Endothelial cell of umbilical vein (primary cell): ENCODE data around the gene CD300LG. TPM values are rescaled to one million over a fixed set of nuclear protein-coding genes. Genes with fewer than 3 reads are reported as not detected.

Experiments
- BruUV-seq: library from RNA; stranded (reverse); fragments of 400-500 nt; replicated peaks from 2 replicates; lab custom pipeline; 2021; lab: Mats Ljungman, UMichigan
- CTCF ChIA-PET: fragments of 300-600, 350-600 bp; sonication (Branson Sonifier 250); formaldehyde crosslinking; loops from one replicate; lab custom pipeline; 2021; ENCODE audit warnings: antibody characterized with exemption, inconsistent platforms; lab: Charles Lee
- POLR2A ChIA-PET: fragments of 300-600, 350-600 bp; sonication (Branson Sonifier 250); formaldehyde crosslinking; loops from one replicate; lab custom pipeline; 2021; ENCODE audit warnings: antibody characterized with exemption, inconsistent platforms; lab: Charles Lee
- DNase-seq: peaks from one replicate; pipeline ENCODE4 v3.0.0-alpha.2; 2011; ENCODE audit warnings: low read depth, low spot score
- FAIRE-seq: peaks from 2 replicates; lab custom pipeline; 2011; peaks lifted over from hg19 to GRCh38; lab: Jason Lieb, UNC
- H2AFZ ChIP-seq: 2 replicates; pipeline ENCODE4 v1.6.0; 2012; ENCODE audit warnings: low read depth, low read length, control low read depth, inconsistent platforms
- H3K27ac ChIP-seq: 2 replicates; pipeline ENCODE4 v1.5.1; 2011; ENCODE audit warnings: low read depth, mild to moderate bottlenecking, control low read depth, low read length, moderate library complexity; ENCODE audit not compliant: insufficient read depth
- H3K27me3 ChIP-seq, 2 experiments: 2 replicates each; pipeline versions ENCODE4 v1.6.0 to v1.6.1; 2011; ENCODE audit warnings: low read length in 2 of 2, mixed read lengths in 1 of 2; ENCODE audit not compliant: control insufficient read depth in 2 of 2, insufficient read depth in 2 of 2
- H3K36me3 ChIP-seq, 2 experiments: 2 replicates in 1 of 2; 3 replicates in 1 of 2; pipeline ENCODE4 v1.5.1; 2011; ENCODE audit warnings: low read length in 2 of 2, mild to moderate bottlenecking in 1 of 2, moderate library complexity in 1 of 2; ENCODE audit not compliant: control insufficient read depth in 2 of 2, insufficient read depth in 2 of 2; ENCODE audit errors: extremely low read depth in 1 of 2
- H3K4me1 ChIP-seq: 3 replicates; pipeline ENCODE4 v1.5.1; 2011; ENCODE audit warnings: mild to moderate bottlenecking, low read length; ENCODE audit not compliant: control insufficient read depth, insufficient read depth; ENCODE audit errors: extremely low read depth
- H3K4me2 ChIP-seq: 2 replicates; pipeline ENCODE4 v1.6.1; 2011; ENCODE audit warnings: low read length, control low read depth, mixed read lengths; ENCODE audit not compliant: insufficient read depth
- H3K4me3 ChIP-seq, 3 experiments: fragments of 200-600 bp in 1 of 3; sonication (generic), shearing (Covaris generic) in 1 of 3; replicated peaks in 1 of 3; 2 replicates each; pipeline ENCODE4 v1.5.1; 2011 to 2016; ENCODE audit warnings: control low read depth in 3 of 3, low read length in 3 of 3, mild to moderate bottlenecking in 2 of 3, inconsistent platforms in 1 of 3, low read depth in 1 of 3, moderate library complexity in 1 of 3; ENCODE audit not compliant: insufficient read depth in 1 of 3
- H3K79me2 ChIP-seq: 2 replicates; pipeline ENCODE4 v1.6.0; 2012; ENCODE audit warnings: low read length, inconsistent platforms; ENCODE audit not compliant: control insufficient read depth, insufficient read depth
- H3K9ac ChIP-seq: replicated peaks from 2 replicates; pipeline ENCODE3; 2011; ENCODE audit warnings: low read length, control low read depth; ENCODE audit not compliant: insufficient read depth; ENCODE audit errors: extremely low read depth
- H3K9me1 ChIP-seq: replicated peaks from 3 replicates; pipeline ENCODE4 v1.6.0; 2011; ENCODE audit warnings: mild to moderate bottlenecking, low read length; ENCODE audit not compliant: control insufficient read depth, insufficient read depth; ENCODE audit errors: extremely low read depth
- H3K9me3 ChIP-seq: replicated peaks from 2 replicates; pipeline ENCODE4 v1.5.1; 2012; ENCODE audit warnings: low read length, inconsistent platforms; ENCODE audit not compliant: control insufficient read depth, insufficient read depth
- H4K20me1 ChIP-seq: replicated peaks from 2 replicates; pipeline ENCODE3; 2011; ENCODE audit warnings: mild to moderate bottlenecking, low read length; ENCODE audit not compliant: control insufficient read depth, insufficient read depth; ENCODE audit errors: extremely low read depth
- EZH2 ChIP-seq: IDR thresholded peaks from 2 replicates; pipeline ENCODE4 v1.6.1; 2012; ENCODE audit warnings: borderline replicate concordance, low read depth, mild to moderate bottlenecking, moderate library complexity, low read length, inconsistent platforms; ENCODE audit not compliant: severe bottlenecking
- GATA2 ChIP-seq: IDR thresholded peaks from 2 replicates; pipeline ENCODE4 v1.7.0; 2011; ENCODE audit warnings: low read depth, mild to moderate bottlenecking, moderate library complexity, mixed read lengths, low read length; ENCODE audit not compliant: insufficient read length, insufficient read depth
- JUN ChIP-seq: IDR thresholded peaks from 2 replicates; pipeline ENCODE4 v1.6.1; 2011; ENCODE audit warnings: borderline replicate concordance, low read depth; ENCODE audit not compliant: insufficient read length, insufficient read depth
- dilution Hi-C: fragments of 300-500 bp; cut with MboI; formaldehyde crosslinking; loops from one replicate; pipeline ENCODE4 v1.15.0; 2019; ENCODE audit warnings: low sequenced_read_pairs; ENCODE audit not compliant: extremely low pct_ligation_motif_present
- intact Hi-C: fragments of 100-400 bp; cut with micrococcal nuclease; formaldehyde crosslinking; loops from one replicate; pipeline ENCODE4 v1.10.0; 2022
- polyA plus RNA-seq, 4 experiments: library from polyadenylated mRNA; depleted of rRNA in 3 of 4; stranded (reverse) in 3 of 4; unstranded in 1 of 4; fragments of >200 nt; gene quantifications; 2 replicates each; pipeline versions ENCODE4 v1.2.1 to v1.2.3, GENCODE V29; 2011 to 2012; ENCODE audit warnings: missing spikeins in 1 of 4
- total RNA-seq: library from RNA; stranded (reverse); gene quantifications from 2 replicates; pipeline ENCODE4 v1.2.3, GENCODE V29; 2021

CD300LG gene
- total and polyA plus RNA-seq, 2 donors (not counting 3 experiments of a cell fraction or from before 2014, with no cell fraction given) = not detected

DNA sequence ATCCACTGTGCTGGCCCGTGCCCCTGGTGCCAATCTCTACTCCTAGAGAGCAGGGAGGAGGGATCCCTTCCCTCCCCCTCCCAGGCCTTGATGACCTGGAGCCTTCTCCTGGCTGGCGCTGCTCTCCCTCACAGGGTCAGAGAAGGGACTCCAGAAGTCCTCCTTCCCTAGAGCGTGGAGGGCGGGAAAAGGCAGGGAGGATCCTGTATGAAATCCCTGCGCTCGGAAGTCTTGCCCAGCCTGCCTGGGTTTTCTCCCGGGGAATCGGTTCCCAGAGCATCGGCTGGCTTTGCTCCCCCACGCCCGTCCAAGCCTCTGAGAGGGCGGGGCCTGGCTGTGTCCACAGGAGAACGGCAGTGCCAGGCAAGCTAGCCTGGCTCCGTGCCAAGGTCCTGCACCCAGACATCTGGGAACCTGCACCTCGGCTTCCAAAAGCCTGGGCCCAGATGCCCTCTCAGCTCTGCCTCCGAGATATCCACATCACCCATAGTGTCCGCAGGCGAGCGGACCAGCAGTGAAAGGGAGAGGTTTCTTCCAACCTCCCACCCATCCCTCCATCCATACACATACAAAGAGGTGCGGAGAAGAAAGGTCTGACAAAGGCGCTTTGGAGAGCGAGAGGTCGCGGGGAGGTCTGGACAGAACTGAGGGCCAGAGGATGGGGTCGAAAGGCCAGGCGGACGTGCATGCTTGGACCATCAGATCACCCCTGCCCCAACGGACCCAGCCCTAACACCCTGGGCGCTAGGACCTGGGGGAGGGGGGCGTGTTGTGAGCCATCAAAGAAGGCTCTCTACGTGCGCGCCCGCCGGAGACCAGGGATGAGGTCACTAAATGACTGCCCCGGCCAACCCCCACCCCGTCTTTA, 59.2 kb downstream of the CD300LG start:
- no peak overlapping the region for H2AFZ ChIP-seq
- dilution Hi-C loops = no loop called here
- ChIA-PET POLR2A (no interaction called here), CTCF (no interaction called here)
- peaks cover 36 to 51% of the 10 kb centered on the region in 2 experiments for H3K27me3 ChIP-seq
- no TSS peak for BruUV-seq
- H3K9me1 ChIP-seq = no peaks in the 10 kb centered on the region
- H3K4me1 ChIP-seq = peaks cover 3% of the 10 kb centered on the region
- no peak for FAIRE-seq
- H4K20me1 ChIP-seq = no peaks in the 10 kb centered on the region
- no peak overlapping the region for H3K4me3 ChIP-seq
- TF ChIP-seq GATA2 (no peak), EZH2 (peak; percentile 80)
- H3K4me2 ChIP-seq = no peak overlapping the region
- no peak for DNase-seq
- H3K9ac ChIP-seq = no peak overlapping the region
- H3K27ac ChIP-seq = no peak overlapping the region
- H3K9me3 ChIP-seq = no peaks in the 10 kb centered on the region
- intact Hi-C loops = no loop called here
- H3K36me3 ChIP-seq = no peaks in the 10 kb centered on the region
- no peaks in the 10 kb centered on the region for H3K79me2 ChIP-seq

DNA sequence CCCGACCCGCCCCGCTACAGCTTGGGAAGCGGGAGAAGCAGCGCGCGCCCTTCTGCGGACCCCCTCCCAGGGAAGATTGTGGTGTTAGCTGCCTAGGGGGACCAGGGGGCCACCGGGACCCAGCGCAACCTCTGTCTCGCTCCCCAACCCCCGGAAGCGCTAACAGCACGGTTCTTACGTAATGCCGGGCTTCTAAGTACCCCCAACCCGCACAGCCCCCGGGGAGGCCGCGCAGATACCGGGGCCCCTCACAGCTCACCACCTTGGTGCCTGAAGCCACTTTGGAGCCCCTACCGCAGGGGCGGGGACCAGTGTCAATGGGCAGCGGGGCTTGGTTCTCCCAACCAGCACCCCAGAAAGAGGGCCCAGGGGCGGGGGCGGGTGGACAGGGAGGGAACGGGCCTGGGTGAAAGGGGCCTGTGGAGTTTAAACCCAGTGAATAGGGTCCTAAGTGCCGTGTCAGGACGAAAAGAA, 60.0 kb downstream of the CD300LG start:
- POLR2A ChIA-PET = no interaction called here
- CTCF ChIA-PET = interaction anchor here (0.8 to 1.4 kb wide), 2 partner anchors 29 to 37 kb away, joined by 3 to 4 read pairs; no protein-coding TSS in a partner anchor
- Histone ChIP-seq H3K9me1 (no peaks in the 10 kb centered on the region), H3K4me2 (peak overlapping the region; percentile 23), H3K27ac (no peak overlapping the region), H3K9ac (no peak overlapping the region), H3K79me2 (no peaks in the 10 kb centered on the region), H2AFZ (peak overlapping the region; percentile 11), H3K4me3 (peak overlapping the region in 1 of 3 experiments; percentile 9), H3K4me1 (peaks cover 3% of the 10 kb centered on the region), H3K9me3 (no peaks in the 10 kb centered on the region), H3K27me3 (peaks cover 41 to 51% of the 10 kb centered on the region in 2 experiments), H3K36me3 (no peaks in the 10 kb centered on the region), H4K20me1 (no peaks in the 10 kb centered on the region)
- no TSS peak for BruUV-seq
- peak; percentile 94 for TF ChIP-seq EZH2
- no peak for TF ChIP-seq GATA2
- no peak for TF ChIP-seq JUN
- FAIRE-seq (no peak), DNase-seq (no peak)
- intact Hi-C loops = no loop called here
- dilution Hi-C loops = no loop called here
